MG63 (cell line): Measurements from ENCODE around the gene SH2D4B. TPM values are rescaled to one million over a fixed set of nuclear protein-coding genes. Genes with fewer than 3 reads are reported as not detected.

Experiments used
- DNase-seq: peaks from one replicate; pipeline ENCODE4 v3.0.0-alpha.2; 2020
- H3K27me3 ChIP-seq: fragments of 250-450 bp; sonication (Bioruptor Pico); 2 replicates; pipeline ENCODE4 v1.5.1; 2020; ENCODE audit warnings: mild to moderate bottlenecking, moderate library complexity
- H3K36me3 ChIP-seq: fragments of 250-450 bp; sonication (Bioruptor Pico); 2 replicates; pipeline ENCODE4 v1.5.1; 2020; ENCODE audit warnings: mild to moderate bottlenecking, moderate library complexity
- H3K4me3 ChIP-seq: fragments of 250-450 bp; sonication (Bioruptor Pico); 2 replicates; pipeline ENCODE4 v1.5.1; 2020; ENCODE audit warnings: mild to moderate bottlenecking, moderate library complexity
- H3K9me3 ChIP-seq: fragments of 250-450 bp; sonication (Bioruptor Pico); 2 replicates; pipeline ENCODE4 v1.5.1; 2020; ENCODE audit warnings: mild to moderate bottlenecking, moderate library complexity
- total RNA-seq: library from RNA; depleted of rRNA; stranded (reverse); fragments of >200 nt; shearing (Covaris generic); gene quantifications from 2 replicates; pipeline ENCODE4 v1.2.3, GENCODE V29; 2014; ENCODE audit warnings: low replicate concordance

SH2D4B gene
- total RNA-seq, 1 experiment from 2014 or later: not detected

DNA sequence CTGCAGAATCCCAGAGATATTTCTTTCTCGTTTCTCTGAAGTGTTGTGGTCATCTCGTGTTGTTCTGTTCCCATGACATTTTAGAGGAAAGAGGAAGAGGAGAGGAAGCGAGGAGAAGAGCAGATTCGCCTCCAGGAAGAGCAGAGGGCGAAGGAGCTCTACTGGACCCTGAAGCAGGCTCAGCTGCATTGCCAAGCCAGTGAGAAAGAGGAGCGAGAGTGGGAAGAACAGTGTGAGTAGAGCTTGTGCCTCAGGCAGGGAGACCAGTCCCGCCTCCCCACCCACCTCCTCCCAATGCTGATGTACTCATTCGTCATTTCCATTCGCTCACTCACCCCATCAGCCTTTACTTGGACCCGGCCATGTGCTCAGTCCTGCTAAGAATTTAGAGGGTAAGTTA is 50.8 kb downstream of the SH2D4B start:
- H3K9me3 ChIP-seq: no peaks in the 10 kb centered on the region
- 0 out of 2 replicates have a peak, but pooled peaks cover 2% of the 10 kb centered on the region for H3K27me3 ChIP-seq
- no peak for DNase-seq
- H3K4me3 ChIP-seq: no peak overlapping the region
- H3K36me3 ChIP-seq: no peaks in the 10 kb centered on the region

DNA sequence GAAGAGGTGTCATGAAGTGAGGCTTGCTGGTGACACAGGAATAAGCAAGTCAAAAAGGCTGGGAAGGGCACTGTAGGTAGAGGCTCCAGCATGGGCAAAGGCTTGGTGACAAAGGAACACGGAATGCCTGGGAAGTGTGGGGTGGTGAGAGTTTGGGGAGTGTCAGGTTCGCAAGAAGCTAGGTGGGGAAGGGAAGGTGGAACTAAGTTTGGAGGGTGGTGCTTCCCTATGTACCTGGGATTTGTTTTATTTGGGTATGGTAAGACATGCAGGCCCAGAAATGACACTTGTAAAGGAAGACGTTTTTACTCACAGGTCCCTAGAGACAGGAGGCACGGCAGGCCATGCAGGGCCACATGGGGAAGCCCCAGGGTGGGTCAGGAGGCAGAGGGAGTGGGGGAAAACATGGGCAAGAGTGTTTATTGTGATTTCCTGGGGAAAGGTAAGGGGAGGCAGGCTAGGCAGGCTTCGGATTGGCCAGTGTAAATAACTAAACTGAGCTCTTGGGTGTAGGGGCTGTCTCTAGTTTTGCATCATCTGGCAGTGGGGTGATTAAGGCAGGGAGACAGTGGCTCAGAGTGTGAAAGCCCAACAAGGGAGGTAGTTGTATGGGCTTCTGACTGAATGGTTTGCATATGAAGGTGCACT is 52.1 kb downstream of the SH2D4B start:
- no peak for DNase-seq
- Histone ChIP-seq H3K4me3 (no peak overlapping the region), H3K27me3 (no peaks in the 10 kb centered on the region), H3K36me3 (no peaks in the 10 kb centered on the region), H3K9me3 (no peaks in the 10 kb centered on the region)

DNA sequence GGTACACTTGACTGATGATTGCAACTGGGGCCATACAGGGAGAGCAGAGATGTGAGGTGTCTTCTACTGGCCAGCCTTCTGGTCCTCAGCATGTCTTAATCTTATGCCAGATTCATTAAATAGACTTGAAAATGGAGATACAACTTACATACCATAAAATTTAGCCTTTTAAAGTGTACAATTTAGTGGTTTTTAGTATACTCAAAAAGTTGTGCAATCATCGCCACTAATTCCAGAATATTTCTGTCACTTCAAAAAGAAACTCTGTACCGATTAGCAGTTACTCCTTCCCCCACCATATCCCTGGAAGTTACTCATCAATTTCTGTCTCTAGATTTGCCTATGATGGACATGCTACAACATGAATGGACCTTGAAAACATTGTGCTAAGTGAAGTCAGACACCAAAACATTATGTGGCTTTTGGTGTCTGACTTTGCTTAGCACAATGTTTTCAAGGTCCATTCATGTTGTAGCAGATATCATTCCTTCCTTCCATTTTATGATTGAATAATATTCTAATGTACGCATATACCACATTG is 53.0 kb downstream of the SH2D4B start:
- no peak for DNase-seq
- Histone ChIP-seq H3K27me3 (no peaks in the 10 kb centered on the region), H3K4me3 (no peak overlapping the region), H3K36me3 (no peaks in the 10 kb centered on the region), H3K9me3 (no peaks in the 10 kb centered on the region)

DNA sequence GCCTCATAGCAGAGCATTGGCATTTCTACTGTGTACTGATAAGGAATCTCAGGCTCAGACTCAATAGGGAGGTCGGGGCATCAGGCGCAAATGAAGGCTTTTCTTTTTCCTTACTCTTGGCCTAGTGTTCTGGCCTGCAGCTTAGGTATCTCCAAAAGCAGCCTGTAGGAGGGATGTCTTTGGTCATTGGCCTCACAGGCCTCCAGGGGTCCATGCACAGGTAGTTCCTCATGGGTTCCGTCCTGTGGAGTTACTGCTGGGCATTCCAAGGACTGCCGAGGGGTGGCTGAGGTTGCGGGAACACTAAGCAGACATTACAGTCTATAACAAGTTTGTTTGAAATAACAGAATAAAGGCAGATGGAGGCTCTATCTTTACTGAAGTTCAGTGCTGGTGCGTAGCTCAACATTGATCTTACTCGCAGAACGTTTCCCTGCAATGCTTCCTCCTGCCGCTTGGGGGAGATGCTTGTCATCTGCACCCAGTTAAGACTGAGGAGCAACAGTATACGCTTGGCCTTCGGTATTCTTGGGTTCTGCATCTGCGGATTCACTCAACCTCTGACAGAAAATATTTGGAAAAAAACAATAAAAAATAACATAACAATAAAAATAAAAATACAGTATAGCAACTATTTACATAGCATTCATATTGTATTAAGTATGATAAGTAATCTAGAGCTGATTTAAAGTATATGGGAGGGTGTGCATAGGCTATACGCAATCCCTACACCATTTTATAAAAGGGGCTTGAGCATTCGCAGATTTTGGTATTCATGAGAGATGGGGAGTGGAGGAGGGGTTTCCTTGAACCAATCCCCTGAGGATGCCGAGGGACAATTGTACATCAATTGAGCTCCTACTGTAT is 58.9 kb downstream of the SH2D4B start:
- peak; percentile 11 for DNase-seq
- H3K27me3 ChIP-seq: no peaks in the 10 kb centered on the region
- H3K9me3 ChIP-seq: no peaks in the 10 kb centered on the region
- H3K36me3 ChIP-seq: no peaks in the 10 kb centered on the region
- no peak overlapping the region for H3K4me3 ChIP-seq

DNA sequence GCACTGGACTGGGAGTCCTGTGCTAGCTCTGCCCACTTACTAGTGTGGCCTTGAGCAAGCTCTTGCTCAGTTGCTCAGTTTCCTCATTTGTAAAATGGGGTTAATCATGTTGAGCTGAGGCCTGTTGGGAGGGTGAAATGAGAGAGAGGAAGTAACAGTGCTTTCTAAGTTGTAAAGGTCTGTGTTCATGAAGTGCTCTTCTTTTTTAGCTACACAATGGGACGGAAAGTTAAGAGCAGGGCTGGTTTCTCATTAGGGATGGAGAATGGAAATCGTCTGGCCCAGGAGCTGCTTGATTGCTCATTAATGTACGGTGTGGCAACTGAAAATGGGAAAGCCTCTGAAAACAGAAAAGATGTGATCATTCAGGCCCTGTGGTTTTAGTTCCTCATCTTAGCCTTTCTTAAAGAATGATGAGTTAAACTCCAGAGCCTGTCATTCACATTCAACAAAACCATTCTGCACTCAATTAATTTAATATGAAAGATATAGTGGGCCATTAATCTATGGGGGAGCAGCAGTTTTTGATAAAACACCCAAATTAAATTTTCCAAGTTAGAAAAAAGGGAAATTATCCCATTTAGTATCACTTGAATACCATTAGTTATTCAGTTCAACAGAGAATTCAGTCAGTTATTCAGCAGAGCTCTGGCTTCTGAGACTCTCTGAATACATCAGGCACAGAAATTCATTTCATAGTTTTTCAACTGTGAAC is 60.5 kb downstream of the SH2D4B start:
- Histone ChIP-seq H3K27me3 (no peaks in the 10 kb centered on the region), H3K9me3 (no peaks in the 10 kb centered on the region), H3K4me3 (no peak overlapping the region), H3K36me3 (no peaks in the 10 kb centered on the region)
- no peak for DNase-seq

DNA sequence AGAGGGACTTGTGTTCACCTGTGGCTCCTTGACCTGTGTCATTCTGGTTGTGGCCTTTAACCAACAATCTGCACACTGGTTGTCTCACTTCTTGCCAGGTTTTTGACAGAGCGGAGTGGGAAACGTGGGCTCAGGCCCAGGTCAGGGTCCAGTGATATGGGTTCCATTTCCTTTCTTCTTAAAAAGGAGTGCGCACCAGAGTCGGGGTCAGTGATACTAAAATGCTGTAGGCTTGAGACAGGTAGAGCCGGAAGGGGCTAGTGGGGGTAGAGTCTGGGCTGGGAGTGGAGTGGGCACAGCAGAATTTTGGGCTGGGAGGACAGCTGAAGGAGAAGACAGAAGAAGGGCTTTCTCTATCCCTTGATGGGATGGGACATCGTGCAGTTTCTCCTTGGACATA is 61.2 kb downstream of the SH2D4B start:
- no peaks in the 10 kb centered on the region for H3K9me3 ChIP-seq
- no peak for DNase-seq
- no peak overlapping the region for H3K4me3 ChIP-seq
- no peaks in the 10 kb centered on the region for H3K27me3 ChIP-seq
- H3K36me3 ChIP-seq: no peaks in the 10 kb centered on the region

DNA sequence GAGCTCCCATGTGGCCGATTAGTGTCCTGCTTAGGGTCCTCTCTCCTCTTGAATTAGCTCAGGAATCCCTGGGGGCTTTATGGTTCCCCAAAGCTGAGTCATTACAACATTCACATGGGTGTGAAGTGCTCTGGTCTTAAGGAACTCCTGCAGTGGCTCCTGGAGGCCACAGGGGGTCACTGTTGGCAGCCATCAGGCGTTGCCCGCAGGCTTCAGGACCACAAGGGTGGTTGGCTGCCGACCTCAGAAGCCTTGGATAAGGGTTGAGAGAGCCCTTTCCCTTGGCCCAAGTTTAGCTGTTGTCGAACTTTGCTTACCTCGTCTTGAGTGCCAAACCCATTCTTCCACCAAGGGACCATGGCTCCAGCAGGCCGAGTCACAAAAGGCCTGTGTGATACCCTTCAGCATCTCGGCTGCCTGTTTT is 61.7 kb downstream of the SH2D4B start:
- Histone ChIP-seq H3K4me3 (no peak overlapping the region), H3K27me3 (no peaks in the 10 kb centered on the region), H3K36me3 (no peaks in the 10 kb centered on the region), H3K9me3 (no peaks in the 10 kb centered on the region)
- peak; percentile 35 for DNase-seq

DNA sequence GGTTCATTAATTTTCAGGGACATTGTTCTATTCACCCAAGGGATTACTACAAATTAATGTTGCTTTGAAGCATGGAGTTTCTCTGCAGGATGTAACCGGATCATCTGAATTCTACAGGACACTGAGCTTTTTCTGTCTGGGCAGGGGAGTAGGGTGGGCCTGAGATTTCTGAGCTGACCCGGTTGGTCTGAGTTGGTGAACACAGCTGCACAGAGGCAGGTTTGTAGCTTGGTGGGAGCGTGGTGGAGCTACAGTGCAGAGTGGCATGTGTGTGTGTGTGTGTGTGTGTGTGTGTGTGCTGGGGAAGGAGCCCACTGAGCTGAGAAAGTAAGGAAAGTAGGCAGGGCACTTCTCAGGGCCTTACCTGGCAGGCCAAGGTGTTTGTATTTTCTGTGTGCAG is 62.6 kb downstream of the SH2D4B start:
- no peaks in the 10 kb centered on the region for H3K9me3 ChIP-seq
- no peak overlapping the region for H3K4me3 ChIP-seq
- no peaks in the 10 kb centered on the region for H3K27me3 ChIP-seq
- no peaks in the 10 kb centered on the region for H3K36me3 ChIP-seq
- DNase-seq: no peak

DNA sequence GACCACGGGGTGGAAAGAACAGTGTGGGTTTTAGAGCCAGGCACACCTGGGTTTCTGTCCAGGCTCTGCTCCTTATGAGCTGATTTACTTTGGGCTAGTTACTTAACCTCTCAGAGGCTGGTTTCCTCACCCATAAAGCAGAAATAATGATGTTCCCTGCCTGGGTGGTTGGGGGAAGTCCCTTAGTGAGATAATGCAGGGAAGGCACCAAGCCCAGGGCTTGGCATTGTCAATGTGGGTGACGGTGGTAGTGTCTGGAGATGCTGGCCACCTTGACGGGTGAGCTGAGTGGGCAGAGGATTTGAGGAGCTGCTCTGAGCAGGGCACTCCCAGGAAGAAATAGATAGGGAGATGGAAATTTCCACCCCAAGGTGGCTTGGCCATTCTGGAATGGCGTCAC is 65.2 kb downstream of the SH2D4B start:
- H3K36me3 ChIP-seq: no peaks in the 10 kb centered on the region
- H3K27me3 ChIP-seq: no peaks in the 10 kb centered on the region
- no peak for DNase-seq
- H3K9me3 ChIP-seq: no peaks in the 10 kb centered on the region
- no peak overlapping the region for H3K4me3 ChIP-seq

DNA sequence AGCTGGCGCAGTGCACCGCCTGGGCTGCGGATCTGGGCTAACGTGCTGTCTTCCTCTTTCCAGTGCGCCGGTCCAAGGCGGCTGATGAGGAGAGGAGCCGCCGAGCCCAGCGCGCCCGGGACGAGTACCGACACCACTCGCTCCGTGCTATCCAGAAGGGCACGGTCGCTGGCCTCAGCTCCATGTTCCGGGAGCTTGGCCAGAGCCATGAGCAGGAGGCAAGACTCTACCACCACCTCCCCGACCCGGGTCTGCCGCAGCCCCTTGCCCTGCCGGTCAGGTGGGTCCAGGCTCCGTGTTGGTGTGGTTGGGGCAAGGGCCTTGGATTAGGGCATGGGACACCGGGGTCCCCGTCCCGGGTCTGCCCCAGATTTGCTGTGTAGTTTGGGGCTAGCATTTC is 65.8 kb downstream of the SH2D4B start:
- no peaks in the 10 kb centered on the region for H3K36me3 ChIP-seq
- H3K9me3 ChIP-seq: no peaks in the 10 kb centered on the region
- H3K4me3 ChIP-seq: no peak overlapping the region
- no peak for DNase-seq
- H3K27me3 ChIP-seq: no peaks in the 10 kb centered on the region

DNA sequence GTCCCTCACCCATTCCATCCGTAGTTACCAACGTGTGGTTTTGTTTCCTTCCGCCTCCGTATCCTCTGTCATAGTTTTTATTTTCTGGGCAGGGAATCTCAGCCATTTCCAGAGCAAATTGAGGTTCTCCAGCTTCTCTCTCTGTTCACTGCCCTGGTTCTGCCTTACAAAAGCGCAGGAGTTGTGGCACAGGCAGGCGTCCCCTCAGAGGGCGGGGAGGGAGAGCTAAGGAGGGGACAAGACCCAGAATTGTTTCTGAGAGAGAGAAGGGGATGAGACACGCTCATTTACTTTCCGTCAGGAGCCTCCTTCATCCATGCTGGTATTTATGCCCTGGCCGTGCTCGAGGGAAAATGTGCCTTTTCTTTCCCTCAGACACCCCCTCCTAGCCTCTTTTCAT is 71.0 kb downstream of the SH2D4B start:
- Histone ChIP-seq H3K27me3 (no peaks in the 10 kb centered on the region), H3K36me3 (no peaks in the 10 kb centered on the region), H3K4me3 (no peak overlapping the region), H3K9me3 (no peaks in the 10 kb centered on the region)
- no peak for DNase-seq

DNA sequence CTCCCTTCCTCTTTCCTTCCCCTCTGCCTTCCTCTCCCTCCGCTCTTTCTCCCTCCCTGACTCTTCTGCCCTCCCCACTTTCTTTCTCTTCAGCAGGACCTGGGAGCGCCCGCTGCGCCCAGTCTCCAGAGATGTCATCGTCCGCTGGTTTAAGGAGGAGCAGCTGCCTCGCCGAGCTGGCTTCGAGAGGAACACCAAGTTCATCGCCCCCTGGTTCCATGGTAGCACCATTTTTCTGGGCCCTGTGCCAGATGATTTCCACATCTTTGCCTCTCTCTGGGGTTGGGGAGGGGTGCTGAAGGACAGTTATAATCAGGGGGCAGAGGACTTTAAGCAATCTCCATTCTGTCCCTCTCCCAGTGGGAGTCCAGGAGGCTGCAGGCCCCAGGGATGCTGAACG is 71.6 kb downstream of the SH2D4B start:
- Histone ChIP-seq H3K27me3 (no peaks in the 10 kb centered on the region), H3K4me3 (no peak overlapping the region), H3K36me3 (no peaks in the 10 kb centered on the region), H3K9me3 (no peaks in the 10 kb centered on the region)
- no peak for DNase-seq

DNA sequence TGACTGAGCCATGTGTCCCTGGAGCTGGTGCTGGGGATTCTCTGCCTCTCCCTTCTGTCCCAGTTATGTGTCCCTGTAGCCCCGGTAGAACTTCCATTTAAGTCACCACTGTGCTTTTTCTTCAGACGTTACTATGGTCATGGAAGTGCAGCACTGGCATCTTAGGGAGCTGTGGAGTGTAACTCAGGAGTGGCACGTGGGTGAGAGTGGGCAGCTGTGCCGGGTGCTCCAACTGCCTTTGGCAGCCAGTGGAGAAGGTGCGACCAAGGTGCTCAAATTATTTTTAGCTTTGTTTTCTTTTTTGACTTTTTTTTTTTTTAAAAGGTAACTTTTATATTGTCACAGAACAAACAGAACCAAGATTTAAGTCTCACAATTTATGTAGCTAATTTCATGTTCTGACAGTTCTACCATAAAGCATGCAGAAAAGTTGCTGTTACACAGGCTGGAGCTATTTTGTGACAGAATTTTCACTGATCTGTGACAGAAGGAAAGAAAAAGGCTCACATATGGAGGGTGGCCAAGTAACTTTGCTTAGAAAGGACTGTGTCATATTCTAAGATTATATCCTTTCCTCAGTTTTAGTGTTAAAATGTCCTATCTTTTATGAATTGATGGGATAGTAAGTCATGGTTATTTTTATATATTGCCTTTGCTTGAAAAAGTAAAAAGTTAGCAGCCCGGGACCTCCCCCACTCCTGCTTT is 73.9 kb downstream of the SH2D4B start:
- Histone ChIP-seq H3K36me3 (no peaks in the 10 kb centered on the region), H3K4me3 (no peak overlapping the region), H3K27me3 (no peaks in the 10 kb centered on the region), H3K9me3 (no peaks in the 10 kb centered on the region)
- no peak for DNase-seq

DNA sequence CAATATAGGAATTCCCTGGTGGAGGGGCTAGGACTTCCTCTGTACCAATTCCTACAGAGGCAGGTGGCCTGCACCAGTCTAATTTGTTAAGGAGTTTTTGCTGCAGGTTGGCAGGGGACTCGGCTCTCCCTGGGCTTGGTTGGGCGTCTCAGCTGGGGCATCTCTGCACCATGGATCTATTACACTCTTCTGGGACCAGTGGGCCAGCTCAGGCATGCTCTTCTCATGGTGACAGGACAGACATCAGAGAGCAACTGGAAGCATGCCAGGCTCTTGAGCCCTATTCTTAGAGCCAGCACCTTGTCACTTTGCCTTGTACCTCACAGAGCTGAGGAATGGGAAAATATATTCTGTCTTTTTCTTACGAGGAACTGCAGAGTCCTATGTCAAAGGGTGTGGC is 74.6 kb downstream of the SH2D4B start:
- Histone ChIP-seq H3K36me3 (no peaks in the 10 kb centered on the region), H3K9me3 (no peaks in the 10 kb centered on the region), H3K4me3 (no peak overlapping the region), H3K27me3 (no peaks in the 10 kb centered on the region)
- DNase-seq: no peak

DNA sequence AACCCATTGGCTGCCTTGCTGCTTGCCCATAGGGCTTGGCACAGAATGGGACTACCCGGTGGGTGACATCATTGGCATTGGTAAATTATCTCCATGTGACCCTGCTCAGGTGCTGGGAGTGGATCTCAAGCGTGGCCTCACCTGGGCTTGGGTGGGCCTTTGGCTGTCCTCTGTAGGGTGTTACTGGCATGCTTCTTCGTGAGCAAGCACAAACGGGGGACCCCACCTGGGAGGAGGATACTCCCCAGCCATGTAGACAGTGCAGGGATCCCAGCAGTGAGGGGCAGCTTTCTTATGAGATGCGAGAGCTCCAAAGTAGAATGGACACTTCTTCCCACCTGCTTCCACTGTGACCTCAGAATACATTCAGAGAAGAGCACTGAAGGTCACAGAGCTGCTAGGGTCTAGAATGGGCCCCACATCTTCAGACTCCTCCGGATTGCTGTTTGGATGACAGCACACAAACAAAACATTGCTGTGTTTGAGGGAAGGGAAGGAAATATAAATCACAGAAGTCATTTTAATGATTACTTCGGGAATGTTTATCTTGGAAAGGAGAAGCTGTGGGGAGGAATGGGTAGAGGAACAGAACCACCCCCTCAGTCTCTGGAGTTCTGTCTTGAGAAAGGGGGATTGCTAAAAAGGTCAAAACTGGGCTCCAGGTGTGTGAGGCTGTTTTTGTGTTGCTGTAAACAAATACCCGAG is 75.9 kb downstream of the SH2D4B start:
- no peaks in the 10 kb centered on the region for H3K27me3 ChIP-seq

More for the DNA sequence above, 75.9 kb downstream of the SH2D4B start:
- no peak for DNase-seq
- Histone ChIP-seq H3K4me3 (no peak overlapping the region), H3K36me3 (no peaks in the 10 kb centered on the region), H3K9me3 (no peaks in the 10 kb centered on the region)
